Measurements from ENCODE around the gene SIGLECL1.

SIGLECL1 gene

GRCh38 chr19:51259348-51260245, 8.7 kb downstream of the SIGLECL1 start:
- H3K27ac ChIP-seq: no peak overlapping the region
- POLR2A ChIA-PET (ENCODE audit: low non-redundant PET): no interaction called here
- peak; percentile 63 for TF ChIP-seq CTCF (conservative IDR thresholded peaks at IDR 0.05; ENCODE audit: low read depth)
- CTCF ChIA-PET: interaction anchor here (0.5 to 1.3 kb wide), 9 partner anchors 10 to 703 kb away, joined by 3 to 6 read pairs (median 4); no protein-coding TSS in a partner anchor
- DNase-seq (ENCODE audit: low spot score): peak; percentile 46

GRCh38 chr19:51263808-51264207, 12.9 kb downstream of the SIGLECL1 start:
- ChIA-PET POLR2A (ENCODE audit: low non-redundant PET) (interaction anchor here (0.6 kb wide), 1 partner anchor 682 kb away, joined by 3 read pairs; no protein-coding TSS in a partner anchor), CTCF (no interaction called here)
- no peak overlapping the region for H3K27ac ChIP-seq
- no peak for DNase-seq (ENCODE audit: low spot score)
- TF ChIP-seq CTCF (conservative IDR thresholded peaks at IDR 0.05; ENCODE audit: low read depth): no peak

- no peak for DNase-seq (ENCODE audit: low spot score)
- ChIA-PET POLR2A (ENCODE audit: low non-redundant PET) (no interaction called here), CTCF (no interaction called here)
- no peak for TF ChIP-seq CTCF (conservative IDR thresholded peaks at IDR 0.05; ENCODE audit: low read depth)
- H3K27ac ChIP-seq: no peak overlapping the region
These were observed 20.2 kb downstream of the SIGLECL1 start for GRCh38 chr19:51271067-51271466.

- no peak overlapping the region for H3K27ac ChIP-seq
- DNase-seq (ENCODE audit: low spot score): no peak
- ChIA-PET CTCF (interaction anchor here (0.5 to 0.7 kb wide), 3 partner anchors 13 to 138 kb away, joined by 3 to 4 read pairs (median 3); no protein-coding TSS in a partner anchor), POLR2A (ENCODE audit: low non-redundant PET) (no interaction called here)
- TF ChIP-seq CTCF (conservative IDR thresholded peaks at IDR 0.05; ENCODE audit: low read depth): no peak
These were observed 21.4 kb downstream of the SIGLECL1 start for GRCh38 chr19:51272183-51272810.

GRCh38 chr19:51274049-51274770, 23.3 kb downstream of the SIGLECL1 start:
- CTCF ChIA-PET: no interaction called here
- no peak for TF ChIP-seq CTCF (conservative IDR thresholded peaks at IDR 0.05; ENCODE audit: low read depth)
- POLR2A ChIA-PET (ENCODE audit: low non-redundant PET): no interaction called here
- DNase-seq (ENCODE audit: low spot score): no peak
- no peak overlapping the region for H3K27ac ChIP-seq

GRCh38 chr19:51277112-51277511, 26.2 kb downstream of the SIGLECL1 start:
- DNase-seq (ENCODE audit: low spot score): no peak
- CTCF ChIA-PET: no interaction called here
- no peak for TF ChIP-seq CTCF (conservative IDR thresholded peaks at IDR 0.05; ENCODE audit: low read depth)
- POLR2A ChIA-PET (ENCODE audit: low non-redundant PET): no interaction called here
- H3K27ac ChIP-seq: no peak overlapping the region

All from RWPE1 (cell line).